ENCODE results near the gene CAMK2G.
"Not testable (repeated sequence)": the region's sequence is repeated elsewhere in the genome, so short reads cannot be mapped to it uniquely, and the experiment has no call there.

CAMK2G gene

GRCh38 chr10:73788864-73789658 lies 85.3 kb downstream of the CAMK2G start:
- no peak for DNase-seq

GRCh38 chr10:73787031-73787800 lies 87.1 kb downstream of the CAMK2G start:
- DNase-seq, result not testable (repeated sequence)

DNA sequence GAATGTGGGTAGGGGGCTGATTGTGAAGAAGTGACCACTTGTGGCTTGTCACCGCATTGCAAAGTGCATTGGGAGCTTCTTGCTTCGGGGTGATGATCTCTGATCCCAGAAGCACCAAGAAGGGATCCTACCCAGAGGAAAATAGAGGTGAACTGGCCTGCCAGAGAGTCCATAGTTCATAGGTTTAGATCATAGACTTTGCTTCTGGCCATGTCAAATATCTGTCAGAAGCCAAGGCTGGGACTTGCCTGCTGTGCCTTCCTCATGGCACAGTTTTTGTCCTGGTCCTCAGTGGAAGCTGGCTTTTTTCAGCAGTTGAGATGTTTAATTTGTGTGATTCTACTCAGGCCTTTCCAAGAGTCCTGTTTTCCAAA lies 87.9 kb downstream of the CAMK2G start:
- no peak for DNase-seq

- peak; percentile 49 for DNase-seq
Observed at GRCh38 chr10:73785721-73786511, 88.4 kb downstream of the CAMK2G start.

DNA sequence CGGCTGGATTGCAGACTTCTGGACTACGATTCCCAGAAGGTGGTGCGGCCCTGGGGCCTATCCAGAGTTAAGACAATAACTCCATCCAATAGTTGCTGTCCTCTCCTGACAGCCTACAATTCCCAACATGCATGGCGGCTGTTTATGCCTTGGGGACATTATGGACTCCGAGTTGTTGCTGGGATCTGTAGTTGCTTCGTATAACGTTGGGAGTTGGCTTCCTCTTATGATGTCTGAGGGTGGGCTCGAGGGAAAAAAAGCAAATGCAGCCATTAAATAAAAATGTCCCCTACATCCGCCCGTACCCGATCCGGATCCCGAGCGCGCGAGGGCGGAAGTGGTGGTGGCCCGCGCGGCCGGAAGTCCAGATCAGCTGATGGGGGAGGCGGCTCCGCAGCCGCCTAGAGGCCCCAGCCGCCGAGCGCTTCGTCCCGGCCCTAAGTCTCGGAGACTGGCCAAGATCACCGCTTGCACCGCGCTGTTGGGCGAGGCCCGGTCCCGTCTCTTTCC lies 89.1 kb downstream of the CAMK2G start, which contains the start of gene ZSWIM8:
Gene ZSWIM8 (plus strand): TSS at position 396 of the 510 bp plus-strand sequence. CDS start 273 bp downstream, outside the sequence.
- DNase-seq, result peak; percentile 83

DNA sequence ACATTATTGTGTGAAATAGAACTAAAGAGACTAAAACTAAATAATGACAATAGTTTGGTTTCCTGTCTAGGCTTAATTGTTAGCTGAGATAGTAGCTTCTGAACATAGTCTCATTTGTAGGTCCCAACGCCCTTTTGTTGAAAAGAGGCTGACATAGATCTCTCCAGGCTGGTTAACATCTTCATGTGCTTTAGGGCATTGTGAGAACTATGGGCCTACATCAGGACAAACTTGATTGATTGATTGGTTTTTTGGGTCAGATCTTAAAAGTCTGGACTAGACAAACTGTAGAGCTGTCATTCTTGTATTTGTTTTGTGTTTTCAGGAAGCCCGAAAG lies 91.6 kb downstream of the CAMK2G start:
- DNase-seq, result no peak

DNA sequence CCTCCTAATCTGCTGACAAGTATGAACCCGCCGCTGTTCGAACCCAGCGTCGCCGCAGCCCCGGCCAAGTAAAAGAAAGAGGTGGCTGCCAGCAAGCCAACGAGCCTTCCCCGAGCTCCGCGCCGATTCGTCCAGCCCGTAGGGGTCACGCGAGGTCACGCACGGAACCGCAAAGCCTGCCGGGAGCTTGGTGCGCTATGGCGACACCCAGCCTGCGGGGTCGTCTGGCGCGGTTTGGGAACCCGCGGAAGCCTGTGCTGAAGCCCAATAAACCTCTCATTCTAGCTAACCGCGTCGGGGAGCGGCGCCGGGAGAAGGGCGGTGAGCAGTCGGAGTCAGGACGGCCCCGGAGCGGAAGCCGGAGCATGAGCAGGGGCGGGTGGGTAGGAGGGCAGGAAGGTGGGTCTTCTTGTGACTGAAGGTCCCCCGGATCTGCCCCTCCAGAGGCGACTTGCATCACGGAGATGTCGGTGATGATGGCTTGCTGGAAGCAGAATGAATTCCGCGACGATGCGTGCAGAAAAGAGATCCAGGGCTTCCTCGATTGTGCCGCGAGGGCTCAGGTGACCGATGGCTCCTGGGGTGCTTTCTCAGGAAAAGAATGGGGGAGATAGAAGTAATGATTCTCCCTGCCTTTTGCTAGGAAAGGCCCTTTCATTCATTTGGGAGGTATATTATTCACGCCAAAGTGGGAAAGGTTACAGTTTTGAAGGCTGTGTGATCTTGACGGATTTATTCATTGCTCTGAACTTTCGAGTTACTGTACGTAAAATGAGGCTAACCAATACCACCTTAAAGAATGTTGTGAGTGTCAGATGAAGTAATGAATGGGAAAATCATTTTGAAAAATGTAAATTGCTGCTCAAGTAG lies 92.2 kb downstream of the CAMK2G start, which contains the start of gene CHCHD1:
Gene CHCHD1 (plus strand): TSS at position 170 of the 870 bp plus-strand sequence. CDS start 28 bp downstream, at position 198.
- DNase-seq, result peak; percentile 89

DNA sequence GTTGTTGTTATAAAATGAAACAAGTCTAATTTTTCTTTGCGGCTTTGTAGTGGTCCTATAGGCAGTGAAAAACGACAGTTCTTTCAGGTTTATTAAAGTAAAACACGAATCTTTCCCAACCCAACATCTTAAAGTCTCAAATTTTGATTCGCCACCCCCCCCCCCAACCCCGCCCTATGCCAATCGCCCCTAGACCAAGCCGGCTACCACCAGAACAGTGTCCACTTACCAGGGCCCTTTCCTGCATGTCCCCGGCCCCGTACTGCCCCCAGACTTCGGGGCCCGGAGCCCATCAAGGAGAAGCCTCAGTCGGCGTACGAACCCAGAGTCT lies 92.8 kb downstream of the CAMK2G start:
- no peak for DNase-seq

DNA sequence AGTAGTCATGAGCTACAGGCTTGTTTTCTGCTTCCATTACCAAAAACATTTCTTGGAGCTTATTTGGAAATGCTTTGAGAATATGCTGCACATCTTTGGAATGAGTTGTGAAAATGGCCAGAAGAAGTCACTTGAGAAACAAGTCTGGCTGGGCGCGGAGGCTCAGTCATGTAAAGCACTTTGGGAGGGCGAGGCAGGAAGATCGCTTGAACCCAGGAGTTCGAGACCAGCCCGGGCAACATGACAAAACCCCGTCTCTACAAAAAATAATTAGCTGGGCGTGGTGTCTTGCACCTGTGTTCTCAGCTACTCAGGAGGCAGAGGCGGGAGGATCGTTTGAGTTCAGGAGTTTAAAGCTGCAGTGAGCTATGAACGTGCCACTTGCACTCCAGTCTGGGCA lies 93.4 kb downstream of the CAMK2G start:
- no peak for DNase-seq

GRCh38 chr10:73780301-73780700 lies 94.1 kb downstream of the CAMK2G start:
- DNase-seq, result no peak

- no peak for DNase-seq
Observed at GRCh38 chr10:73779539-73780197, 94.7 kb downstream of the CAMK2G start.

DNA sequence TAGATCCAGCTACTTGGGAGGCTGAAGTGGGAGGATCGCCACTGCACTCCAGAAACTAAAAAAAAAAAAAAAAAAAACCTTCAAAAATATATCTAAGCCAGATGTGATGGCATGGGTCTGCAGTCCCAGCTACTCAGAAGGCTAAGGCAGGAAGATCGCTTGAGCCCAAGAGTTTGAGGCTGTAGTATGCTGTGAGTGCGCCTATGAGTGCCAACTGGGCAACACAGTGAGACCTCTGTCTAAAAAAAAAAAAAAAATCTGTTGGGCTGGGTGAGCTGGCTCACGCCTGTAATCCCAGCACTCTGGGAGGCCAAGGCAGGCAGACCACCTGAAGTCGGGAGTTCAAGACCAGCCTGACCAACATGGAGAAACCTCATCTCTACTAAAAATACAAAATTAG lies 95.3 kb downstream of the CAMK2G start:
- no peak for DNase-seq

DNA sequence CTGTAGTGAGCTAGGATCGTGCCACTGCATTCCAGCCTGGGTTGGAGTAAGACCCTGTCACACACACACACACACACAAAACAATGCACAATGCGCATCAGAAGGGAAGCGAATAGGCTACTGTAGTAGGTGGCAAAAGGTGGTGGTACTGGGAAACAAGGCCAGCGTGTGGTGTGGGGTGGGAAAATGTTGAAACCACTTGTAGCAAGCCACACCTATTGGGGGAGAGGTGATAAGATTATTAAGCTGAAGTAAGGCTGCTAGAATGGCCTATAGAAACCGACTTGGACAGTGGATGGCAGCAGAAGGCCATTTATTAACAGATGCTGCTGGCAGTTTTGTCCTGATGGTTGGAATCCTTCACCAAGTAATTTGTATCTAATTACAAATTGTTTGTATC lies 99.7 kb downstream of the CAMK2G start:
- no peak for DNase-seq

DNA sequence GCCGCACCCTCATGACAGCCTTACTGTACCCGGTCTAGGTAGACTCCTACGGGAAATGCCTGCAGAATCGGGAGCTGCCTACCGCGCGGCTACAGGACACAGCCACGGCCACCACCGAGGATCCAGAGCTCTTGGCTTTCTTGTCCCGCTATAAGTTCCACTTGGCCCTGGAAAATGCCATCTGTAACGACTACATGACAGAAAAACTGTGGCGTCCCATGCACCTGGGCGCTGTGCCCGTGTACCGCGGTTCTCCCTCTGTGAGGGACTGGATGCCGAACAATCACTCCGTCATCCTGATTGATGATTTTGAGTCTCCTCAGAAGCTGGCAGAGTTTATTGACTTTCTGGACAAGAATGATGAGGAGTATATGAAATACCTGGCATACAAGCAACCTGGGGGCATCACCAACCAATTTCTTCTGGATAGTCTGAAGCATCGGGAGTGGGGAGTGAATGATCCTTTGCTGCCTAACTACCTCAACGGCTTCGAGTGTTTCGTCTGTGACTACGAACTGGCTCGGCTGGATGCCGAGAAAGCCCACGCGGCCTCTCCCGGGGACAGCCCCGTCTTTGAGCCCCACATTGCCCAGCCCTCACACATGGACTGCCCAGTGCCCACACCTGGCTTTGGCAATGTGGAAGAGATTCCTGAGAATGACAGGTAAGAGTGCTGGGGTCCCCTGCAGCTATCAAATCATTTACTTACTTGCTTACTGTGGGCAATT lies 101.0 kb downstream of the CAMK2G start:
- DNase-seq, result peak; percentile 31

DNA sequence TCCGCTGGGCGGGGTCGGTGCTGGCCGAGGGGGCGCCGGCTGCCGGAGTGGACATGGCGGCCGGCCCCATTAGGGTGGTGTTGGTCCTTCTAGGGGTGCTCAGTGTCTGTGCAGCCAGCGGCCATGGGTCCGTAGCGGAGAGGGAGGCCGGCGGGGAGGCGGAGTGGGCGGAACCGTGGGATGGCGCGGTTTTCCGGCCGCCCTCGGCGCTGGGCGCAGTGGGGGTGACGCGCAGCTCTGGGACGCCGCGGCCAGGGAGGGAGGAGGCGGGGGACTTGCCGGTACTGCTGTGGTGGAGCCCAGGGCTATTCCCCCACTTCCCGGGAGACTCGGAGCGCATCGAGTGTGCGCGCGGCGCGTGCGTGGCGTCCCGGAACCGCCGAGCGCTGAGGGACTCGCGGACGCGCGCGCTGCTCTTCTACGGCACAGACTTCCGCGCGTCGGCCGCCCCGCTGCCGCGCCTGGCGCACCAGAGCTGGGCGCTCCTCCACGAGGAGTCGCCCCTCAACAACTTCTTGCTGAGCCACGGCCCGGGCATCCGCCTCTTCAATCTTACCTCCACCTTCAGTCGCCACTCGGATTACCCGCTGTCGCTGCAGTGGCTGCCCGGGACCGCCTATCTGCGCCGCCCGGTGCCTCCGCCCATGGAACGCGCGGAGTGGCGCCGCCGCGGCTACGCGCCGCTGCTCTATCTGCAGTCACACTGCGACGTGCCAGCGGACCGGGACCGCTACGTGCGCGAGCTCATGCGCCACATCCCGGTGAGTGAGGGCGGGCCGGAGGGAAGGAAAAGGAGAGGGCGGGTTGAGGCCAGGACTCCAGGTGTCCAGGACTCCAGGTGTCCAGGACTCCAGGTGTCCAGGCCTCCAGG lies 101.8 kb downstream of the CAMK2G start:
- peak; percentile 86 for DNase-seq

GRCh38 chr10:73771722-73772280 lies 102.6 kb downstream of the CAMK2G start:
- peak; percentile 87 for DNase-seq

- DNase-seq, result no peak
Observed at GRCh38 chr10:73769396-73769795, 105.0 kb downstream of the CAMK2G start.

GRCh38 chr10:73768881-73769280 lies 105.5 kb downstream of the CAMK2G start:
- DNase-seq, result peak; percentile 80

- no peak for DNase-seq
Observed at GRCh38 chr10:73765066-73765465, 109.3 kb downstream of the CAMK2G start.
